Measurements from ENCODE around the gene CDH4.

CDH4 gene

DNA sequence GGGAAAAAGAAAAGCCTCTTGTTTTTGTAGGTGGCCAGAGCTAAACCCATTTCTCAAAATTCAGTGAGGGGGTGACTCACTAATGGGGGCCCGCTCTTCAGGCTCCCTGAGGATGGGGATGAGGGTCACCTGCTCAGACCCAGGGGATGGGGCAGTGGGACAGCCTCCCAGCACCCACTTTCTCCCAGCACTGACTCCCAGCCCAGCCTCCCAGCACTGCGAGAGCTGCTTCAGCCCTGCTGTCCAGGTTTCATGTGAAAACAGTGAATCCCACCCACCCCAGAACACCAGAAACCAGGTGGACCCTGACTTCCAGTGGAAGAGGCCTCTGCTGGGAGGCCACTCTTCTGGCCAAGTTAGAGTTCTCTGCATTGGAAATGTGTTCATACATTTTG lies 362.6 kb downstream of the CDH4 start:
- DNase-seq, result no peak

DNA sequence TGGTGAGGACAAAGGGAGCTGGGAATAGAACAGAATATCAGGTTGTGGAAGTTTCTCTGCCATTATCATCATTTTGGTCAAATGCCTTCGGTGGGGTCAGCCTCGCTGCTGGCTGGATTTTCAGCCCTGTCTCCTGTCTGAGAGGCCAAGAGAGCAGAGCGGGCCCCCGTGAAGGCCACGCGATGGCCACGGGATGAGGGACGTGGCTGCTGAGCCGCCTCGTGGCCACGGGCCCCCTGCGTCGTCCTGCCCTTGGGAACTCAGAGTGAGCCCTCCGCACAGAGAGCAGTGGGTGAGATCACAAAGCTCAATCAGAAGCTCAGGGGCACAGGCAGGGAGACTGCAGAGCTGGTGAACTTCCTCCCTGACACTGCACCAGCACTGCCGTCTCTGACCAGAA lies 363.7 kb downstream of the CDH4 start:
- no peak for DNase-seq

DNA sequence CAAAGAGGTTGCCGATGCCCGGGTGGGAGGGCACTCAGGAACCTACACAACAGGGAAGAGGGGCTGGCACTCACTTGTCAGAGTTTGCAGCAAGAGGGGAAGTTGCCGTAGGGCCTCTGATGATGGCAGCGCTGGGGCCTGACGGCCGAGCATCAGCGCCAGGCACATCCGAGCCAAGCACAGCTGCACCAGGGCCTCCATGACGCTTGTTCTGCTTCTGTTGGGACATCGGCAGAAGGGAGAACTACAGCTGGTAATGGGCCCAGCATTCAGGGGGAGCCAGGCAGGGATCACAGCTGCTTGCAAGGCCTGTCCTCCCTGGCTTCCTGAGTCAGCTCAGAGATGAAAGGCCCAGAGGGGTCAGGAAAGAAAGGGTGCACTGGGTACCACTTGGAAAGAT lies 367.7 kb downstream of the CDH4 start:
- no peak for DNase-seq

DNA sequence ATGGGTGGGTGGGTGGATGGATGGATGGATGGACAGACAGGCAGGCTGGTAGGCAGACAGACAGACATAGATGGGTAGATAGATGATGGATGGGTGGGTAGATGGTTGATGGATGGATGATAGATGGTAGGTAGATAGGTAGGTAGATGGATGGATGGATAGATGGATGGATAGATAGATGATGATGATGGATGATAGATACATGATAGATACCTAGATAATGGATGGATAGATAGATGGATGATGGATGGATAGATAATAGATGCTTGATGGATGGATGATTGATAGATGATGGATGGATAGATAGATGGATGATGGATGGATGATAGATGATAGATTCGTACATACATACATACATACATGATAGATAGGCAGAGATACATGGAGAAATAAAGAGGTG lies 368.1 kb downstream of the CDH4 start:
- no peak for DNase-seq

DNA sequence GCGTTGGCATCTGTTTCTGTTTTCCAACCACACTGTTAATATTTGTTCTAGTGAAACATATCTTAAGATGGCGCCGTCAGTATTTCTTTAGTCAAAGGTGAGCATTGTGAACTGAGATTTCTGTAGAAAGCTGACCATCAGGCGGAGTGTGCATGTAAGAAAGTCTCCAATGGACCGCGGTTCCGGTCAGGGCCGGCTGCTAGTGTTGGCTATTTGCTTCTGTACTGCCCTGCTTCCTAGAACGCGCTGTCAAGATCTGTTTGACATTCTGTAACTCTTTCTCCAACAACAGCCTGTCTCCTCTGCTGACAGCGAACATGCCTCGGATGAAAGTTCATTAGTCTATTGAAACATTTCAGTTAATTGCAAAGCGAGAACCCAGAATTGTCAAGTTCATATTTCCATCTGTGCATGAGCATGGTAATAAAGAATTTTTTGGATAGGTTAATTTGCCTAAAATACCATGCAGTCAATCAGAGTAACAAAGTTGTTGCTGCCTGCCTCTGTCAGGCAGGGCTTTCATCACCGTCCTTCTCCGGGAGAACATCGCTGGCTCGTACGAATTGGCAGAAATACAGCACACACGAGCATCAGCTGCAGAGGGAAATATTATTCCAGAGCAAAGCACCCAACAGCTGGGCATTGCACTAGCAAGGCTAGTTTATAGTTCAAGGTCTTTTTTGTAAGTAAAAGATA lies 369.1 kb downstream of the CDH4 start:
- no peak for DNase-seq

DNA sequence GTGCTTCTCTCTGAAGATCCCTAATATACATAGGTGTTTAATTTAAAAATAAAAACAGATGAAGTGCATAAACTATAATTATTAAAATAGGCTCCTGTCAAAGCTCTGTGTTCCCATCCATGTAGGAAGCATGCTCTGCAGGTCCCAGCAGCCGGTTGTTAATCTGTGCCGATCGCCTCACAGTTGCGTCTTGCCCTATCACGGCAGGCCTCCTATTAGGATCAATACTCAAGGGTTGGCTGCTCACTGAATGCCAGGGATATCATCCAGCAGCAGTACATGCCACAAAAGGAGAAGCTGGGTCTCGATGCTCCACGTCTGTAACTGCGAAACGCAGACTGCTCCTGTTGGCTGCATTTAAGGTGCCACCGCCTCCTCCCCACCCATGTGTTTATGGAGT lies 369.8 kb downstream of the CDH4 start:
- DNase-seq, result no peak

DNA sequence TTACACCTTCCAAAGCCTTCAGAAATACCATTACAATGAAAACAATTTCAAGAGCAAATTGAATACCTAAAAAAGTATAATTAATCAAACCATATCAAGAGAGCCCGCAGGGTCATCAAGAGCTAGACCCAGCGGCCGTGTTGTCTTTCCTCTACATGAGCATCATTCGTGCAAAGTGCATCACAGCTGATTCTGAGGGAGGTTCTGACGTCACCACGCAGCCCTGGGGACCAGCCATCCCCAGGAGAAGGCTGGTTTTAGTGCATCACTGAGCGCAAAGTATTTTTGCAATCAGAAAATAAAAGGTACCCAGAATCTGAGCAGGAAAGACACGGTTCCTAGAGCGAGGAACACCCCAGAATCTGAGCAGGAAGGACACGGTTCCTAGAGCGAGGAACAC lies 371.4 kb downstream of the CDH4 start:
- DNase-seq, result no peak

DNA sequence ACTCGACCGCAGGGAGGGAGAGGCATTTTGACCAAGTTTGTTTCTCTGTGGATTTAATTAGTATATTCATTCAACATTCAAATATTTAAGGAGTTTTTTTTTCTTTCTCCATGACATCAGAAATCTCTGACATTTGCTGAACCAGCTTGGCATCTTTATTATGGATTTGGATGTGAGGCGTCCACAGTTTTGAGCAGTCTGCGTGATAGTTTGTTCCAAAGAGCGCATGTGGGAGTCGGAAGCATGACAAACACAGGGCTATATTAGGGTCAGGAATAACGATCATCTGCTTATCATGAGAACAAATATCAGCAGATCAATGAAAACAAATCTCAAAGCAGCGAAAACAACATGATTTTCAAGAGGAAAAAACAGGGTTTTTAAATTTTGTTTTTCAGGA lies 373.2 kb downstream of the CDH4 start:
- no peak for DNase-seq

DNA sequence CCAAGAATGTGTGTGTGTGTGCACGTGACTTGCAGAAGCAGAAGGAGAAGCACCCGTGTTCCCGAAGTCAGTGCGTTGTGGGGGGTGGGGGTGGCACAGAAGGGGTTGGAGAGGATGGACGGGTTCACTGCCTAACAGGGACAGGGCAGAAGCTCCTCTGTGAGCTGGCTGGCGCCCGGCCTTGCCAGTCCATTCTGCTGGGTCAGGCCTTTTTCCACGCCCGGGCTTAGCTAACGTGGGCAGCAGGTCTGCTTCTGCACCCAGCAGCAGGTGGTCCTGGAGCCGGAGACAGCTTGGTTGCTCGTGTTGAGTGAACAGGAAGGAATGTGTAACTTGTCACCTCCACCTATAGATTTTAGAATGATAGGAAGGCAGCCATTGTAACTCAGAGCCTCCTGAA lies 374.4 kb downstream of the CDH4 start:
- no peak for DNase-seq

DNA sequence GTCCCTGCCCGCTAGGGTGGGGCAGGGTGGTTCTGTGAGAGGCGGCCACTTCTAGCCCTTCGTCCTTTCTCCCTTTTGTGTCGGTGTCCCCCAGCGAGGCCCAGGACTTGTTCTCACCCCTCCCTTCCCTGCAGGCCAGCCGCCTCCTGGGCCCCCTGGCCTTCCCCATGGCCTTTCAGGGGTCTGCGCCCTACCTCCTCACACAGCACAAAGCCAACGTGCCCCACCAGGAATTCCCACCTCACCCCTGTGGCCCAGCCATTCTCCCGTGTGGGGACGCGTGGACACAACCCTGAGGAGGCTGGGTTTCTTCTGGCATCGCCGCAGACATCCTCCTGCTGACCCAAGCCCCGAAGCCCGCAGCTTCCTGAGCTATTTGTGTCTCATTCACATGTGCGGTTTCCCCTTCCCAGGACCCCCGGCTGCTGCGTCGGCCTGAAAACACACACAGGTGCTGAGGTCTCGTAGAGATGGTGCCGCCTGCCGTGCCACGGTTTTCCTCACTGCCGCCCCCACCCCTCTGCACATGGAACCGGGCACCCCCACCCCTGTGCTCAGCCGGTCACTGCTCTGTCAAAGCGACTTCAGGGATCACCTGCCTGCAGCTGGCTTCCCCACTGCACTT lies 375.8 kb downstream of the CDH4 start:
- no peak for DNase-seq

DNA sequence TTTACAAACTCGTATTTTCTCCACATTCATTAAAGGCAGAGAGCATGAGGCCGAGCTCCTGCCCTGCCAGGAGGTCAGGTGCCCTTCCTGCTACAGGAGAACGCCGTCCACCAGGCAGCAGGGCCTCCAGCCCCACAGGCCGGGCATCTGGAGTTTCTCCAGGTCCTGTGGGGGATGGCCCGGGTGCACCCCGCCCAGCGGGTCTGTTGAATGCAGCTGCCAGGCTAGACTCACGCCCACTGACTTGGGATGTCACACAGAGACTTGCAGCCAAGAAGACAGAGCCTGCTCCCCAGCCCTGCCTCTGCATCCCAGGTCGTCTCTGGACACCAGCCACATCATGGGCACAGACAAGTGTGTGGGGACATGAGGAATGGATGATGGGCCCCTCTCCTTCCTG lies 376.4 kb downstream of the CDH4 start:
- DNase-seq, result no peak

DNA sequence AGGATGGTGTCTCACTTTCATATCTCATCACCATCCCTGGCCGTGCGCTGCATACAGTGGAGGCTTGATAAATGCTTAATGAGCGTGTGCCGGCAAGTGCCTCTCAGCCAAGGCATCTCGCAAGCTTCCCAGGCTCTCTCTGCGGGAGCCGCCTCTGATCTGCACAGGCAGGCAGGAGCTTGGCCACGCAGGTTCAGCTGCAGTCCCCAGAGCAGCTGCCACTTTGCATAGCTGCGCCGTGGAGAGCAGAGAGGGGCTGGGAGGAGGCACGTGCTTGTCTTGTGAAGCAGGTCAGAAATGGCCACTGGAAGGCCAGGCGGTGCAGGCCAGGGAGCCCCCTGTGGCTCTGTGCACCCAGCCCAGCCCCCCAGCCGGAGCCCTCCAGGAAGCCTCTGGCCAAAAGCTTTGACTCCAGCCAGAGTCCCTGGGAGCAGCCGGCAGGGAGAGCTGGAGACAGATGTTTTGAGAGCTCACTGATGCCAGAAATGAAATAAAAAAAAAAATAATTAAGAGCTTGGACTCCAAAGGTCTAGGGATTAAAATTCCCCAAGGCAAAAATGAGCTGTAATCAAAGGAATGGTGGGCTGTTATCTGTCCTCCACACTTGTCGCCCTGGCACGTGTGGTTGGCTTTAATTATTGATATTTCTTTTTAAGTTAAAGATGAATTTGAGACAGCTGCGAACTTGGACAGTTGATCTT lies 377.0 kb downstream of the CDH4 start:
- no peak for DNase-seq

DNA sequence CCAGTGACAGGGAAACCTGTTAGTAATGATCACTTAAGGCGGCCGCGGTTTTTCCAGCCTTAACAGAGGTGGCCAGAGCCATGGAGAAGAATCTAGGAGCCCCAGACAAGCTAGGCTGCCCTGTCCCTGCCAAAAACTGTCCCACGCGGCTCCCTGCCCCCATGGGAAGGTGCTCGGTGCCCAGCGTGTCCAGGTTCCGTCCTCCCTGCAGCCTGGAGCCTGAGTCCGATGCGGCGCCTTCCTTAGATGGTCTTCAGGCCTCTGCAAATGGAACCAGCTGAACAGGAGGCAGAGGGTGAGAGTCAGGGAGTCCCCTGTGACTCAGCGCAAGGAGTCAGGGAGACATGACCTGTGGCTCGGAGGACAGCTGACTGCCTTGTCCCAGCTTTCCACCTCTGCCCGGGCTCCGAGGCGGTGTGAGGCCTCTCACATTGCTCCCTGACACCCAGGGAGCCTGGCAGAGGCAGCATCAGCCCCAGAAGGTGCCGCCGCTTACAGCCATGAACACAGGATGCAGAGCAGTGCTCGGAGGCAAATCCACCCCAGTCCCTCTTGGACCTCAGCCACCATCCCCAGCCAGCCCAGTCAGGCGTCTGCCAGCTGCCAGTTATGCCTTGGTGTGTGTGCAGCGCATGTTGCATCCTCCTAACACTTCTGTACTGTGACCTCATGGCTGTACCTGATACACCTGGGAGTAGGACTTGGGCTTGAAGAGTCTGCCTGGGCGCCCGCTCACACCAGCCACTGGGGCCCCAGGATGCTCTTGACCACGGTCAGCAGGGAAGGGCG lies 377.7 kb downstream of the CDH4 start:
- DNase-seq, result no peak

DNA sequence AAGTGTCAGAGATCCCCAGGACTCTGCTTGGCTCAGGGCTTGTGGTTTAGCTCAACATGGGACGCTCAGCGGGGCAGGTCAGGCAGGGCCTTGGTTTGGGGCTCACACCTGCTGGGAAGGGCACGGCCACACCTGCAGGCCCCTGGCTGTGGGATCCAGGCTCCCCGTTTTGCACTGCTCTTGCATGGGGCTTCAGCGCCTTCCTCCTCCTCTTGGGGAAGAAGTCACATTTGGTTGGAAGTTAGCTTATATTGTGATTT lies 378.3 kb downstream of the CDH4 start:
- DNase-seq, result no peak

DNA sequence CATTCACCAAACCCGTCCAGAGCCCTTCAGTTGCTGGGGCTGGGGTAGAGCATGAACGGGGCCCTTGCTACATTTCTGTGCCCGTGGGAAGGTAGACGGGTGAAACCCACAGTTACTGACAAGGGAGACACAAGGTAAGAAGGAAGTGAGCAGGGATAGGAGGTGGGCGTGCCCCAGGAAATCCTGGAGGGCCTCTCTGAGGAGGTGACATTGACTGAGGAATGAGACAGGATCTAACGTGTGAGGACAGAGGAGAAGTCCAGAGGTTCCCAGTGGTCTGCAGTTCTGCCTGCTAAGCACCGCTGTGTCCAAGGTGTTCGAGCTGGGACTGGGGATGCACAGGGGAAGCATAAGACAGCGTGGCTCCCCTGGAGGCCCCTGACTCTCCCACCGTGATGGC lies 378.8 kb downstream of the CDH4 start:
- no peak for DNase-seq

DNA sequence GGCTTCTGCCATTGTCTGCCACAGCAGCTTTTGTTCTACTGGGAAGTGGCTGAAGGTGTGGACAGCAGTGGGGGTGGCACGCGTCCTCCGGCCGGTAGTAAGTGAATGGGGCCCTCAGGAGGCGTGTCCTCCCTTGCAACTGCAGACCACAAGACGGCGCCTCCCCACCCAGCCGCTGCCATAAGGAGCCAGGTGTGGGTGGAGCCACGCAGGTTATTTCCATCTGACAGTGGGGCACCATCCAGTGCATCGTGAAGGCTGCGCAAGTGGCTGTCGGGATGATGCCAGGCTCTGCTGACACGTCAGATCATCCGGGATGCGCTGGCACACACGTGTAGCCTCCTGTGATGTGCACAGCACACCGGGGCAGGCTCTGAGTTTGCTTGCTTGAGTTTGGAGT lies 379.7 kb downstream of the CDH4 start:
- no peak for DNase-seq

DNA sequence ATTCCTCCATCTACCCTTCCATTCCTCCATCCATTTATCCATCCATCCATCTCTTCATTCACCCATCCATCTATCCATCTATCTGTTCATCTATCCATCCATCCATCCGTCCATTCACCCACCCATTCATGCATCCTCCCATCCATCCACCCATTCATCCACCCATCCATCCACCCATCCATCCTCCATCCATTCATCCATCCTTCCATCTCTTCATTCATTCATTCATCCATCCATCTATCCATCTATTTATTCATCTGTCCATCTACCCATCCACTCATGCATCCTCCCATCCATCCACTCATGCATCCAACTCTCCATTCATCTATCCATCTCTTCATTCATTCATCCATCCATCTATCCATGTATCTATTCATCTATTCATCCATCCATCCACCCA lies 380.9 kb downstream of the CDH4 start:
- DNase-seq, result no peak

DNA sequence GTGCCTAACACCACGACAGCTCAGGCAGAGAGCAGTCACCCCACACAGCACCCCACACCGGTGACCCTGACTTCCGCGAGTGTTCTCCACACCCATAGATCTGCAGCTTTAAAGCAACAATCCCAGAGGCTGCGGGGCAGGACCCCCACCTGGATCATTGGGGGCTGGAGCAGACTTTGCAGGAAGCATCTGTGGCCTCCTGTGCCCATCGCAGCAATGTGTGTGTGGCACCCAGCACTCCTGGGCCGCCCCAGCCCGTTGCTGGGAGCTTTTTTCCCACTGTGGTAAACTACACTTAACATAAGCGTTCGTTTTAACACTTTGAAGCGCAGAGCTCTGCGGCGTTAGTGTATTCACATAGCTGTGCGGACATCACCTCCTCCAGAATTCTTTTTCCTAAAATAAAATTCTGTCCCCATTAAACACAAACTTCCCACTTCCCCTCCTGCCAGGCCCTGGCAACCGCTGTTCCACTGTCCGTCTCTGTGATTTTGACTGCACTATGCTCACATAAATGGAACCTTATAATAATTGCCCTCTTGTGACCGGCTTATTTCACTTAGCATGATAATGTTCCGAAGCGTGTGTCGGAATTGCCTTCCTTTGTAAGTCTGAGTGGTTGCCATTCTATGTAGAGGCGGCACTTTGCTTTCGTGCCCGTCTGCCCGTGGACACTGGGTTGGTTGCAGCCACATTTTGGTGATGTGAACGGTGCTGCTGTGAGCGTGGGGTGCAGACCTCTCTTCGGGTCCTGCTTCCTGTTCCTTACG lies 382.5 kb downstream of the CDH4 start:
- no peak for DNase-seq

DNA sequence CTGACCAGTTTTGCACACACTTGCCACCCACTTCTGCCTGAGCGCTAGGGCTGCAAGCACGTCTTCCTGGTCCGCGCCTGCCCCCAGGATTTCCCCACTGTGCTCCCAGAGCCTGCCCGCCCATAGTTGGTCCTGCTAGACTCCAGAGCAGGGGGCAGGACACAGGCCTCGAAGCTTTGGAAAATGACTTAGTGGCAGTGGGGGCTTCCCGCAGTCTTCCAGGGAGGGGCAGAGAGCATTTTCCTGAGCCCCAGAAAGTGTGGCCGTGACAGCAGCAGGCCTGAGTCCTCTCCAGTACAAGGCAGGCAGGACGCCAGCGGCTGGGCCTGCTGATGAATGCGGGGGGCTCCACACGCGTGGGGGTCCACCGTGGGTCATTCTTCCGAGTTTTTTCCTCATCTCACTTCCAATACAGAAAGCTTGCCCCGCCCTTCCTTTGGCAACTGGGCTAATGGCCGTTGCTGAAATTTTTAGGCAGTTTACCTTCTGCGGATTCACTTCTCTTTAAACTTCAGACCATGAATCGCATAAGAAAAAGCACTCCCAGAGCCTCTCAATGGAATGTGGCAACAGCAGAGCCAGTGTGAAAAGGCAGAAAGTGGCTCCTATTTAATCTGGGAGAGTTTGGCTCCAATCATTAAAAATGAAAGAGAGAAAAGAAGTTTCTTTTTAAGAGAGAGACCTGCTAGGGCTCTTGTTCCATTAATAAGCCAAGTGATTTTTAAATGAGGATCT lies 383.8 kb downstream of the CDH4 start:
- no peak for DNase-seq

DNA sequence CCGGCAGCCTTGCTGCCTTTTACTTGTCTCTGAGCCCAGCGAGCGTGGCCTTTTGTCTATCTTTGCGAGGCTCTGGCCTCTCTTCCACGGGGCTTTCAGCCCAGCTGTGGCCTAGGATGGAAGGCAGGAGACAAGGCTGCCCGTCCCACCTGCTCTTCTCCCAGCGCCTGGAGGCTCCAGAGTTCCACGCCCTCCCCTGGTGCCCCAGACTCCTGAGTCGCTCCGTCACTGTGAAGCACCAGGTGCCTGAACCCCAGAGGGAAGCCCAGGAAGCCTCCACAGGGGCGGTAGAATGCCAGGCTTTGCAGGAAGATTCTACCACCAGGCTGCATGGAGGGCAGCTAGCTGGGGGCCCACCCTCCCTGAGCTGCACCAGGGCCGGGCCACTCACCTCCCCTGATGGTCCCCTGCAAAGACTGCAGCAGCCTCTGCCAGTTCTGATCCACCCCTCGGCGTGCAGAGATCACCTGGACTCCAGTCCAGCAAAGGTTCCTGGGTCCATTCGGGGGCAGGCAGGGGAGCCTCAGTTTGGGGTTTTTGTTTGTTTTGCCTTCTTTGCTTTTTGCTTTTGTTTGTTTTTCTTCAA lies 384.6 kb downstream of the CDH4 start:
- no peak for DNase-seq

DNA sequence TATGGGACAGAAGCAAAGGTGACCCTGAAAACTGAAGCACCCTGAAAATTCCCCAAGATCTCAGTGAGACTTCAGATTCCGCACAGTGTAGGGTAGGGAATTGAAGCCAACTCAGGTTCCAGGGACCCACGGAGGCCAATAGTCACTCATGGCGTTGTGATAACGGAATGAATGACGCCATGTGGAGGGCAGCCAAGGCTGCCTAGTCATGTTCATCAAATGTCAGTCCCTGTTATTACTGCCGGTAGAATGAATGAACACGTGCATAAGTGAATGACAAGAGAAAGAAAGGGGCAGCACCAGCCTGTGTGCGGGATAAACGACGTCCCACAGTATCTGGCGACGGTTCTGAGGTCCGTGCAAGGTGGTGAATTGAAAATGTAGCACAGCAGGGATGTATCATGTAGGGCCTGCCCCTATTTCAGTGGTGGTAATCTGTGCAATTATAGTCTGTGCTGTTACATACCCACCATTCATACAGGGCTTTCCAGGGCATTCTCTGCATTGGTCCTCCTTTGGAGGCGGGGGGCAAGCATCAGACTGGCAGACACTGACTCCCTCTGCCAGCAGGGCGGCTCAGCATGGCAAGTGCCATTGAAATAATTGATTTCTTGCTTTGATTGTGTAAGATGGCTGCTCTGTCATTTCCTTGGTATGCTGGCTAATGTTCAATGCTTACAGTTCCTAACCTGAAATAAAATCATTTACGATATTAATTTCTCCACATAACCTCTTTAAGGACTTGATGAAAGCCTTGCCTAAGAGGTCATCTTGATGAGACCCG lies 386.9 kb downstream of the CDH4 start:
- DNase-seq, result no peak
